Thoracic aorta (tissue), 2 donors: ENCODE measurements around the gene ZMAT5. TPM values are rescaled to one million over a fixed set of nuclear protein-coding genes. Genes with fewer than 3 reads are reported as not detected.

Source experiments
- ATAC-seq: fragments of 150-250 bp; one replicate; pipeline ENCODE4 v1.8.0; 2017; ENCODE audit warnings: low read depth; ENCODE audit not compliant: insufficient number of reproducible peaks, low FRiP score
- DNase-seq: peaks from one replicate; pipeline ENCODE4 v3.0.0-alpha.2; 2020; ENCODE audit warnings: low spot score
- H3K27ac ChIP-seq, 2 donors: fragments of 200-600 bp; sonication (generic); 1 replicate in 1 of 2; 2 replicates in 1 of 2; pipeline ENCODE4 v1.5.1; 2016; ENCODE audit warnings: mild to moderate bottlenecking in 2 of 2, moderate library complexity in 2 of 2
- H3K27me3 ChIP-seq: fragments of 200-600 bp; sonication (generic); replicated peaks from 2 replicates; pipeline ENCODE4 v1.6.0; 2016; ENCODE audit warnings: mild to moderate bottlenecking; ENCODE audit not compliant: insufficient read depth
- H3K36me3 ChIP-seq: fragments of 200-600 bp; sonication (generic); one replicate; pipeline ENCODE4 v1.5.1; 2016
- H3K4me1 ChIP-seq, 2 donors: fragments of 200-600 bp; sonication (generic); 1 replicate in 1 of 2; 2 replicates in 1 of 2; pipeline versions ENCODE4 v1.5.1 to v1.6.0; 2016; ENCODE audit warnings: low read depth in 2 of 2, mild to moderate bottlenecking in 1 of 2; ENCODE audit not compliant: control insufficient read depth in 1 of 2
- H3K4me3 ChIP-seq: fragments of 200-600 bp; sonication (generic); 2 replicates; pipeline ENCODE4 v1.5.1; 2016; ENCODE audit warnings: mild to moderate bottlenecking
- H3K9me3 ChIP-seq: fragments of 200-600 bp; sonication (generic); 2 replicates; pipeline ENCODE4 v1.5.1; 2016
- CTCF ChIP-seq: fragments of 200-600 bp; sonication (generic); IDR thresholded peaks from one replicate; pipeline ENCODE4 v1.5.1; 2019; ENCODE audit warnings: antibody characterized with exemption
- total RNA-seq, 2 donors: library from RNA; depleted of rRNA; stranded (reverse); fragments of >200 nt; gene quantifications; one replicate each; pipeline versions ENCODE4 v1.1.0 to v1.2.3, GENCODE V29; 2016

Gene ZMAT5
- total RNA-seq, 2 donors from 2014 or later, result 11.0 to 26.8 TPM

GRCh38 chr22:29804985-29805384 lies 38.2 kb upstream of the ZMAT5 start:
- H3K27me3 ChIP-seq, result no peaks in the 10 kb centered on the region
- ATAC-seq, result no peak

GRCh38 chr22:29803190-29803589 lies 36.4 kb upstream of the ZMAT5 start:
- ATAC-seq (no peak), DNase-seq (no peak)
- no peak for TF ChIP-seq CTCF
- Histone ChIP-seq H3K36me3 (peaks cover 56% of the 10 kb centered on the region), H3K4me1 (peaks cover 7 to 17% of the 10 kb centered on the region in 2 donors), H3K27ac (no peak overlapping the region), H3K9me3 (no peaks in the 10 kb centered on the region), H3K4me3 (no peak overlapping the region), H3K27me3 (no peaks in the 10 kb centered on the region)

More at GRCh38 chr22:29804985-29805384, 38.2 kb upstream of the ZMAT5 start:
- no peak for DNase-seq
- TF ChIP-seq CTCF, result no peak
- Histone ChIP-seq H3K36me3 (peaks cover 55% of the 10 kb centered on the region), H3K4me3 (no peak overlapping the region), H3K9me3 (no peaks in the 10 kb centered on the region), H3K27ac (no peak overlapping the region), H3K4me1 (no peaks in the 10 kb centered on the region)

GRCh38 chr22:29801796-29802195 lies 35.0 kb upstream of the ZMAT5 start:
- TF ChIP-seq CTCF, result no peak
- ATAC-seq, result no peak
- Histone ChIP-seq H3K36me3 (peaks cover 46% of the 10 kb centered on the region), H3K4me1 (peaks cover 7 to 20% of the 10 kb centered on the region in 2 donors), H3K27ac (no peak overlapping the region), H3K9me3 (no peaks in the 10 kb centered on the region), H3K27me3 (no peaks in the 10 kb centered on the region), H3K4me3 (no peak overlapping the region)
- no peak for DNase-seq

- H3K4me1 ChIP-seq, result peaks cover 7 to 20% of the 10 kb centered on the region in 2 donors
- no peak overlapping the region for H3K27ac ChIP-seq
- H3K27me3 ChIP-seq, result no peaks in the 10 kb centered on the region
- no peak overlapping the region for H3K4me3 ChIP-seq
- no peak for ATAC-seq
- peaks cover 39% of the 10 kb centered on the region for H3K36me3 ChIP-seq
- TF ChIP-seq CTCF, result no peak
- H3K9me3 ChIP-seq, result no peaks in the 10 kb centered on the region
- no peak for DNase-seq
Observed at GRCh38 chr22:29801153-29801552, 34.3 kb upstream of the ZMAT5 start.

GRCh38 chr22:29799217-29799680 lies 32.4 kb upstream of the ZMAT5 start:
- H3K9me3 ChIP-seq, result no peaks in the 10 kb centered on the region
- peaks cover 22% of the 10 kb centered on the region for H3K36me3 ChIP-seq
- peak overlapping the region; percentile 10 for H3K4me3 ChIP-seq
- ATAC-seq, result peak; percentile 85
- H3K27ac ChIP-seq, result peak overlapping the region; percentile 58 to 64
- H3K27me3 ChIP-seq, result no peaks in the 10 kb centered on the region
- peaks cover 7 to 20% of the 10 kb centered on the region in 2 donors for H3K4me1 ChIP-seq
- DNase-seq, result peak; percentile 51
- no peak for TF ChIP-seq CTCF
